Measurements from ENCODE around the gene CAAP1. TPM values are rescaled to one million over a fixed set of nuclear protein-coding genes. Genes with fewer than 3 reads are reported as not detected.
"Not testable (repeated sequence)": the region's sequence is repeated elsewhere in the genome, so short reads cannot be mapped to it uniquely, and the experiment has no call there.

Gene CAAP1, protein sequence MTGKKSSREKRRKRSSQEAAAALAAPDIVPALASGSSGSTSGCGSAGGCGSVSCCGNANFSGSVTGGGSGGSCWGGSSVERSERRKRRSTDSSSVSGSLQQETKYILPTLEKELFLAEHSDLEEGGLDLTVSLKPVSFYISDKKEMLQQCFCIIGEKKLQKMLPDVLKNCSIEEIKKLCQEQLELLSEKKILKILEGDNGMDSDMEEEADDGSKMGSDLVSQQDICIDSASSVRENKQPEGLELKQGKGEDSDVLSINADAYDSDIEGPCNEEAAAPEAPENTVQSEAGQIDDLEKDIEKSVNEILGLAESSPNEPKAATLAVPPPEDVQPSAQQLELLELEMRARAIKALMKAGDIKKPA
- polyA plus RNA-seq (ENCODE audit: insufficient read length in 4 of 4): 10 to 100 TPM; 22.8 to 52.0 (median 42.1) TPM

DNA sequence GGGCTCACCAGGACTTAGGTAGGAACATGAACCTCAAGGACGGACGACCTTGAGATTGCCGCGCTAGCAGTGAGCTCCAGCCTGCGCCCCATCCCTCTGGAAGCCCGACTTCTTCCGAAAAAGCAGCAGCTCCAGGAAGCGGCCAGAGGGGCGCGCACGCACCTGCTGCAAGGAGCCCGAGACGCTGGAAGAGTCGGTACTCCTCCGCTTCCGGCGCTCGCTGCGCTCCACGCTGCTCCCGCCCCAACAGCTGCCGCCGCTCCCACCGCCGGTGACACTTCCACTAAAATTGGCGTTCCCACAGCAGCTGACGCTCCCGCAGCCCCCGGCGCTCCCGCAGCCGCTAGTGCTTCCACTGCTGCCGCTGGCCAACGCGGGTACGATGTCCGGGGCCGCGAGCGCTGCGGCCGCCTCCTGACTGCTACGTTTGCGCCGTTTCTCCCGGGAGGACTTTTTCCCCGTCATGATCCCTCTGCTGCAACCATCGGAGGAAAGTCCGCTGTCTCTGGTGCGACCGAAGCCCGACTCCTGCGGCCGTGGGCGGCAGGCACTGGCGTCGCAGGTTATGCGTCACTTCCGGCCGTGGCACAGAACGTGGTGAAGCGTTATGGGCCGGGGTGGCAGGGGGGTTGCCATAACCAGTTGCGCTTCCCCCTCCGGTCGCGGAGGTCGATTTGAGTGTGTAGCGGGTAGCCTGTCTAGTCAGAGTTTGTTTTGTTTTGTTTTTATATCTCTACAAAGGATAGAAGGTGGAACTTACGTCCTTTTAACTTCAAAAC is at the start of gene CAAP1:
CAAP1 (minus strand) TSS at position 552 of the 779 bp plus-strand sequence; CDS start at position 465, 87 bp downstream.
- DNase-seq (ENCODE audit: low read depth in 4 of 4, low spot score in 3 of 4): peak; percentile 84 to 89 (median 86)

DNA sequence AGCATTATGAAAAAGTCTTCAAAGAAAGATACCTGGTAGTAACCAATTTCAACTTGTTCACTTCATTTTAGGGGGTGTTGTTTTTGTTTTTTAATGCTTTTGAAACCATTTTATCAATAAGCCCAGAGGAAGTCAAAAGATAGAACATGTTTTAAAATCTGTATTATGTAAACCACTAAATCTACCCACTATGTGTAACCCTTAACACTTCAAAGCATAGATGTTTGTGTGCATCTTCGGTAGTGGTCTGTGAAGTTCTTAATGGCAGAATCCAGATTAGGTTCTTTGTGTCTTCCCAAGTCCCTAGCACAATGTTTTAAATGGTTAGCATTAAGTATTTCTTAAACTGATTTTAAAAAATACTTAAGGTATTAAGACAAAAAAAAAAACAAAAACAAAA is 48.2 kb upstream of the CAAP1 start:
- no peak for DNase-seq (ENCODE audit: low read depth in 4 of 4, low spot score in 3 of 4)

DNA sequence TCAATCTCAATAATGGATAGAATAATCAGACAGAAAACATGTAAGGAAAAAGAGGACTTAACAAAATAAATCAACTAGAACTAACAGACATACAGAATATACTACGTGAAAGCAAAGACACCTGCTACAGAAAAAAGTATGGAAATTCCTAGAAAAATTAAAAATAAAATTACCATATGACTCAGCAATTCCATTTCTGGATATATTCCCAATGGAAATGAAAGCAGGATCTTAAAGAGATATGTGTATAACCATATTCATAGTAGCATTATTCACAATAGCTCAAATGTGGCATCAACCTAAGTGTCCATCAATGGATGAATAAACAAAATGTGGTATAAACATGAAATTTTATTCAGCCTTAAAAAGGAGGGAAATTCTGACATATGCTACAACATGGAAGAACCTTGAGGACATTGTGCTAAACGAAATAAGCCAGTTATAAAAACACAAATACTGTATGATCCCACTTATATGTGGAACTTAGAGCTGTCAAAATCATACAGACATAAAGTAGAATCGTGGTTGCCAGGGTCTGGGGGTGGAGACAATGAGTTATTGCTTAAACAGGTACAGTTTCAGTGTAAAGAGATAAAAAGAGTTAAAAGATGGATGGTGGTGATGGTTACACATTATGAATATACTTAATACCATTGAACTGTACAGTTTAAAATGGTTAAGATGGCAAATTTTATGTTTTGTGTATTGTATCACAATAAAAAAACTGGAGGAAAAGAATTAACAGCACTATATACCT is 47.5 kb upstream of the CAAP1 start:
- DNase-seq (ENCODE audit: low read depth in 4 of 4, low spot score in 3 of 4): no peak

DNA sequence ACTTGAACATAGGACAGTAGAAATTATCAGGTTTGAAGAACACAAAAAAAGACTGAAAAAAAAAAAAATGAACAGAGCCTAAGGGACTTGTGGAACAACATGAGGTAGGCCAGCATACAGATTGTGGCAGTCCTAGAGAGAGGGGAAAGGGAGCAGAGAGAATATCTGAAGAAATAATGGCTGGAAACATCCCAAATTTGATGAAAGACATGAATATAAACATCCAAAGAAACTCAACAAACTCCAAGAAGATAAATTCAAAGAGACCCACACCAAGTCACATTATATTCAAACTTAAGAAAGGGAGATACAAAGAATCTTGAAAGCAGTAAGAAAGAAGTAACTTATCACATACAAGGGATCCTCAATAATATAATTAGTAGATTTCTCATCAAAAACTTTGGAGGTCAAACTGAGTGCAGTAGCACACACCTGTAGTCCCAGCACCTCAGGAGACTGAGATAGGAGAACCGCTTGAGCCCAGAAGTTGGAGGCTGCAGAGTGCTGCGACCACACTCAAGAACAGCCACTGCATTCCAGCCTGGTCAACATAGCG is 45.3 kb upstream of the CAAP1 start:
- DNase-seq (ENCODE audit: low read depth in 4 of 4, low spot score in 3 of 4): no peak

DNA sequence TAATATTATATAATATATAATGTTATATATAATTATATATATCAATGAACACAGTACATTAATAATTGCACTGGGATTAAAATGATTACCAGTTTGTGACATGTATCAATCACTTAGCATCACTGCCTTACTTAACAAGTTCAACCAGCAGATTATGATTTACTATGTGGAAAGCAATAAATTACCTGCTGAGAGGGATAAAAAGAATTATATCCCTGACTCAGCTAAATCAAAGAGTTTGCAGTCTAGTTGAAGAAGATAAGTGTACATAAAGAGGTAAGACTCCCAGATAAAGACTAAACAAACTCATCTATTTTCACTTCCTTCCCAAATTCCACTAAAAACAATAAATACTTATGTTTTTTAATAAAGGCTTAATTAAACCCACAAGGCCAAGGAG is 43.2 kb upstream of the CAAP1 start:
- no peak for DNase-seq (ENCODE audit: low read depth in 4 of 4, low spot score in 3 of 4)

DNA sequence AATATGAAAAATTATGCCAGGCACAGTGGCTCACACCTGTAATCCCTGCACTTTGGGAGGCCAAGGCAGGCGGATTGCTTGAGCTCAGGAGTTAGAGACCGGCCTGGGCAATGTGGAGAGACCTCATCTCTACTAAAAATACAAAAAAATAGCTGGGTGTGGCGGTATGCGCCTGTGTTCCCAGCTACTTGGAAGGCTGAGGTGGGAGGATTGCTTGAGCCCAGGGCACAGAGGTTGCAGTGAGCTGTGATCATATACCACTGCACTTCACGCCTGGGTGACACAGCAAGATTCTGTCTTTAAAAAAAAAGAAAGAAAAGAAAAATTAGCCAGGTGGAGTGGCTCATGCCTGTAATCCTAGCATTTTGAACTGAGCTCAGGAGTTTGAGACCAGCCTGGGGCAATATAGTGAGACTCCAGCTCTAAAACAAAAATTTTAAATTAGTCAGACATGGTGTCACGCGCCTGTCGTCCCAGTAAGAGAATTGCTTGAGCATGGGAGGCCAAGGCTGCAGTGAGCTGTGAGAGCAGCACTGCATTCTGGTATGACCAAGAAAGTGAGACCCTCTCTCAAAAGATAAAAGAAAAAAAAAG is 36.4 kb upstream of the CAAP1 start:
- DNase-seq (ENCODE audit: low read depth in 4 of 4, low spot score in 3 of 4): no peak

DNA sequence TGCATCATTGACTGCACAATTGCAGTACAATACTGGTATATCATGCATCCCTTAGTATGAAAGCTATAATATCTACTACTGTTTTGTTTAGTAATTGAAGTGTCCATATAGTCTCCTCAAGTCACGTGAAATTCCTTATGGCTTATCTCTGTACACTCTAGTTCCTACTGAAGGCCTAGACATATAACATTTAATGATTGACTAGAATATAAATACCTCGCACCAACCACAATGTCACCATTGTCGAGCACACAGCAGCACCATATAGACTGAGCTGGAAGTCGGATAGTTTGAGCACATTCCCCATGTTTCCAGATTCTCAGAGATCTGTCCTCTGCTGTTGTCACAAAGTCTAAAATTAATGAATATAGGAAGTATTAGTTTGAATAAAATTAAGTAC is 33.0 kb upstream of the CAAP1 start:
- no peak for DNase-seq (ENCODE audit: low read depth in 4 of 4, low spot score in 3 of 4)

DNA sequence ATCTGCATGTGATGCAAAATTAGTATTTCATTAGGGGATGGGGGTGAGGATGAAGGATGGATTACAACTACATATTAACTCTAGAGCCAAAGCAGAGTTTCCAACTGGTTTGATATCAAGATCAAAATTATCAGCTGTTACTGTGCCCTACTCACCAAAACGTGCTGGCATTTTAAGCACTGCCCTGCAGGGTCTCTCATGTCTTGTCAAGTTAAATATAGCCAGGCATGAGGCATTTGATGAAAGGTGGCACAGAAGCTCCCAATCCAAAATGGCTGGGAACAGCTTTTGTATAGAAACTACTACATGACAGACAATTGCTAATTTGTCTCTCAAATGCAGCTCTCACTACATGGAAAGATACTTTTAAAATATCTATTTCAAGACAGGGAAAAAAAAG is 27.1 kb upstream of the CAAP1 start:
- DNase-seq (ENCODE audit: low read depth in 4 of 4, low spot score in 3 of 4): no peak

DNA sequence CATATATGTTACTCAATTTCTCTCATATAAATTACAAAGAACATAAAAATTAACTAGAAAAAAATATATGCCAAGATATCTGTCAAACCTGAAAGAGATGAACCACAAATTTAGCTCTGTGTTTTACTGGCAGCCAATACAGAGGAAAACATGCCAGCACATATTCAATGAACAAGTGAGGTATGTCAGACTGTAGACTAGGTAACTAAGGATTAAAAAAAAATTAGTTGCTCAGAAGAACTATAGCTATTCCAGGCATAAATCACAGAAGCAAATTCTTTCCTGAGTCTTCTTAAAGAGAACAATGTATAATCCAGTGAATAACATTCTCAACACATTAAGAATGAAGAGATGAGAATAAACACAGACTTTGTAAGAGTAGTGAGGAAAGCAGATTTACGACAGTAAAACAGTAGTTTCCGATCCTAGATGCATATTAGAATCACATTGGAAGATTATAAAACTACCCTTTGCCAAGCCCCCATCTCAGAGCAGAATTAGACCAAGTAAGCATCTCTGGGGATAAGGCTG is 20.6 kb upstream of the CAAP1 start:
- no peak for DNase-seq (ENCODE audit: low read depth in 4 of 4, low spot score in 3 of 4)

DNA sequence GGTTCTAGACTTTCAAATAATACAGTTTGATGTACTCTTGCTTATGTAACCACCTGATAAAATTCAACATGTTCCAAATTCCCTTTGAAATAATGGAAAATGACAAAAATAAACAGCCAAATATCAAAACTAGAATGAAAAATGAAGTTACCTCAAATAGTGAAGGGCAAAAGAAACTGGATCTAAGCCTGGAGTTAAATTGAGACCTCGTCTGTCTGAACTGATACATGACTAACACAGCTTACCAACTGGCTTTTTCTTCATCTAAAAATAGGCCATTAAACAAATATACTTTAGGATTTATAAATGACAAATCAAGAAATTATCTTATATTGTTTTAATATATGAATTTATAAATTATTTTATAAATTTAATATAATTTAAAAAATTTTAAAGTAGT is 12.1 kb upstream of the CAAP1 start:
- DNase-seq (ENCODE audit: low read depth in 4 of 4, low spot score in 3 of 4): no peak

DNA sequence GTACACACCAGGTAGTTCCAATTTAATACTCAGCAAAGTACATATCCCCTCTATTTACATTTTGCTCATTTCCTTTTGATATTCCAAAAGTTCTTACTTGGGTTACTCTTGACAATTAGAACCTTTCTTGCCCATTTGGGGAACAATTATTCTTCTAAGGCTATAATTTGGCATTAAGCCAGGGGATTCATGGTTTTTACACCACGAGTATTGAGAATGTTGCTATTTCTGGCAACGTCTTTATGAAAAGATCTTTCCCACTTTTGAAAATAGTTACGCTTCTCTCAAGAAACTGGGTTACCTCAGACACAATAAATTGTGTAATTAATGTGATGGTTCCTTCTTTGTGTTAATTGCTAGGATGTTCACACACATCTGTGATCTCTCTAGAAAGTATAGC is 11.5 kb upstream of the CAAP1 start:
- DNase-seq (ENCODE audit: low read depth in 4 of 4, low spot score in 3 of 4): no peak

DNA sequence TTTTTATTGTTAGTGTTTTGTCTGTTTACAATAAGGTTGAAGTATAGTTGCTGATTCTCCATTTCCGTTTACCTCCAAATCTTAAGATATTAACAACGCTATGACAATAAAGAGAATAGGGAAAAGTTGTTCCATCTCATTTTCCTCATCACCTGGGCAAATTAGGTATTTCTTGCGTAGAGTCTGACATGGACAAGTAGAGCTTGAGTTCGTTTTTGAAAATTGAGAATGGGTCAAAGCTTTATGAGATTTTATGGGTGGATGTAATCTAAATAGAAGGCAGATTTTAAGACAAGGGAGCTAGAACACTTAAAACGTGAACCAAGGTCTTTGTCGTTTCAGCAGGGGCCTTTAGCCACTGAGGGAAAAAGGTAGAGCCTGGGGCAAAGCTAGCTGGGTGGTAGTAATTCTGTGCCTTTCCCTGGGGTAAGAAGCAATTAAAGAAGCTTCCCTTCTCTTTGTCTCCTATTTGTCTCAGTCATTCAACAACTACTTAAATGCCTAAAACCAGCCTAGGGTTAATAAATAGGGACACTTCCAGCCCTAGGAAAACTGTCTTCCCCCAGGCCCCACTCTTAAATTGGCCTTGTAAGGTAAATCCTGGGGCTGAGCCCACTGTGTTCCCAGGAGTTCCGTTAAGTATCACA is 551 bp upstream of the CAAP1 start:
- peak in 1 of 4 donors; percentile 19 for DNase-seq (ENCODE audit: low read depth in 4 of 4, low spot score in 3 of 4)

DNA sequence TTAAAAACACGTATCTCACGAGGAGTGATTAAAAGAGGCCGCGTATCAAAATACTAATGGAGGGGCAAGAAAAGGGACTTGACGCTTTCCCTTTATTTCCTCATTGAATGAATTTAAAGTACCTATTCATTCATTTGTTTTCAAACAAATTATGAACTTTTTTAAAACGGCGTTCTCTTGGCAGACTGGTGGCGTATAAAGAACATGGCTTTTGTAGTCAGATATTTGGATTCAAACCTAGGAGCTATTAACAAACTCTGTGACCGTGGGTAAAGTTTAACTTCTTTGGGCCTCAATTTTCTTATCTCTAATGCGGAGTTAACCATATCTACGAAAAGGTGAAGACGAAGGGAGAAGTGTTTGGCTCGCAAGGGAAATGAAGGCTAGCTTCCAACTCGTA is 876 bp downstream of the CAAP1 start:
- DNase-seq (ENCODE audit: low read depth in 4 of 4, low spot score in 3 of 4): peak in 2 of 4 donors; percentile 6 to 19

DNA sequence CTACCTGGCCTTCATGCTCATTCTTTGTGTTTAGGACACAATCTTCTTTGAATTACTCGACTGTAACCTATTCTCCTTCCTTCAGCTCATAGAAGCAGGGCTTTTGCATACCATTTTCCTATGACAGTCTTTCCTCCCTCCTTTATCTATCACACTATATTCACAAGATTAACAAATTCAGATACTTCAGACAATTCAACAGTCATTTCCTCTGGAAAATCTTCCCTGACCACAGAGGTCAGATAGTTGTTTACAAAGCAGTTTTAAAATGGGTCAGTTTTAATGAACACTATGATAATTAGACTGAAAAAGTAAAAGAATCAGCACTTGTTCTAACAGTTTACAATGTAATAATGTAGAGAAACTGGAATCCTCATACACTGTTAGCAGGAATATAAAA is 4.3 kb downstream of the CAAP1 start:
- DNase-seq (ENCODE audit: low read depth in 4 of 4, low spot score in 3 of 4): no peak

DNA sequence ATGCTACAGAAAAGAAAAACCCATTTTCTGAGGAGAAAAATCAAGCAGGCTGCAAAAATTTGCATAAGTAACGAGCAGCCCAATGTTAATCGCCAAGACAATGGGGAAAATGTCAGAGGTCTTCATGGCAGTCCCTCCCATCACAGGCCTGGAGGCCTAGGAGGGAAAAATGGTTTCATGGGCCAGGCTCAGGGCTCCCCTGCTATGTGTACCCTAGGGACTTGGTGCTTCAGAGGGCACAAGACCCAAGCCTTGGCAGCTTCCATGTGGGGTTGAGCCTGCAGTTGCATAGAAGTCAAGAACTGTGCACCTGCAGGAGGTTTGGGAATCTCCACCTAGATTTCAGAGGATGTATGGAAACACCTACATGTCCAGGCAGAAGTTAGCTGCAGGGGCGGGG is 10.4 kb downstream of the CAAP1 start:
- DNase-seq (ENCODE audit: low read depth in 4 of 4, low spot score in 3 of 4): no peak

DNA sequence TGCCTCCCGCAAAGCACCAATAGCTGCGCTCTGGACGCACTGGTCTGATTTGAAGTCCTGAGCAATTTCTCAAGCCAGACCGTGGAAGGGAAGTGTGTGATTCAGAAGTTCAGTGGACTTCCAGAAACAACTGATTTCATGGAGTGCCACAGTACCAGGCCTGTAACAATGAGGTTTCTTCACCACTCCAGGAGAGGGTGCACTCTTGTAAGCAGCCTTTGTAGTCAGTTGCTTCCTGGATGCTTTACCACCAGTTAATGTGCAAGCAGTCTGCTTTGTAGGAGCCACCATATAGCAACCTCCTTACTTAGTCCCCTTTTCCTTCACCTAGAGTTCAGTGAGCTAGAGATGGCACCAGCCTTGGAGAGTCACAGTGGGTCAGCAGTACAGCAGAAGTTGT is 12.3 kb downstream of the CAAP1 start:
- no peak for DNase-seq (ENCODE audit: low read depth in 4 of 4, low spot score in 3 of 4)

DNA sequence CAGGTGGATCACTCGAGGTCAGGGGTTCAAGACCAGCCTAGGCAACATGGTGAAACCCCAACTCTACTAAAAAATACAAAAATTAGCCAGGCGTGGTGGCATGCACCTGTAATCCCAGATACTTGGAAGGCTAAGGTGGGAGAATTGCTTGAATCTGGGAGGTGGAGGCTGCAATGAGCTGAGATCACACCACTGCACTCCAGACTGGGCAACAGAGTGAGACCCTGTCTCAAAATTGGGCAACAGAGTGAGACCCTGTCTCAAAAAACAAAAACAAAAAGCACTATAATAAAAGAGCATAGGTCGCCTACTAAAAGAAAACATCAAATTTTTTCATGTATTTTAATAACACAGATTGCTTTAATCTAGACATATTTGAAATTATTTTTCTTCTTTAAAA is 17.4 kb downstream of the CAAP1 start:
- DNase-seq (ENCODE audit: low read depth in 4 of 4, low spot score in 3 of 4): not testable (repeated sequence)

DNA sequence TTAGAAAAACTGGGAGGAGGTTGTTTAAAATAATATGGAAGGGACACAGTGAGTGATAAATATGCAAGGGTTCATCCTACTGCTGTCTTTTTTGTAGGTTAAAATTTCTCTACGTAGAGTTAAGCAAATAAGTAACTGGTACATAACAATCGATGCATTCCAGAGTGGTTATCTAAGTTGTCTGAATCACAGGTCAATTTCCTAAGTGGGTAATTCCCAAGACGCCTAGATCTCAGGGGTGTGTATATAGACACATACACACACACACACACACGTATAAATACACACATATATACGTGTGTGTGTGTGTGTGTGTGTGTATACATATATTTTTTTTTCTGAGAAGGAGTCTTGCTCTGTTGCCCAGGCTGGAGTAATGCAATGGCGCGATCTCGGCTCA is 22.3 kb downstream of the CAAP1 start:
- DNase-seq (ENCODE audit: low read depth in 4 of 4, low spot score in 3 of 4): no peak

DNA sequence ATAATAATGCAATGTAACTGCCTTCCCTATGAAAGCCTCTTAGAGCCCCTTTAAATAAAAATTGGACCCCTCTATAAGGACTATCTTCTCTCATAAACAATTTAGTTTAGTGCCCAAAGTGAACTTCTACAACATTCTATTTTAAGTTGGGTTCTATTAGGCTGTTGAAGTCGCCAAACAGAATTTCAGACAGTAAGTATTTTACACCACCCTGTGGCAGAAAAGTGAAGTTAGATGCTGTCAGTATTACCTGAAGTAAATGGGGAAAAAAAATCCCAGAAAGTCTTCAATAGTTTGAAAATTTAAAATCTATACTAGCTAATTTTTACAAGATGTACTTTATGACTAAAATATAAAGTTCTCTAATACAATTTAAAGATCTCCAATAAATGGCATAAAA is 29.5 kb downstream of the CAAP1 start:
- peak in 1 of 4 donors; percentile 6 for DNase-seq (ENCODE audit: low read depth in 4 of 4, low spot score in 3 of 4)

Data from left renal pelvis (tissue), 4 donors.